ENCODE measurements around the gene HOXC10. TPM values are rescaled to one million over a fixed set of nuclear protein-coding genes. Genes with fewer than 3 reads are reported as not detected.

The HOXC10 gene
- total and polyA plus RNA-seq, 9 donors: 0.15 to 15.4 (median 2.0) TPM; not detected in 2

DNA sequence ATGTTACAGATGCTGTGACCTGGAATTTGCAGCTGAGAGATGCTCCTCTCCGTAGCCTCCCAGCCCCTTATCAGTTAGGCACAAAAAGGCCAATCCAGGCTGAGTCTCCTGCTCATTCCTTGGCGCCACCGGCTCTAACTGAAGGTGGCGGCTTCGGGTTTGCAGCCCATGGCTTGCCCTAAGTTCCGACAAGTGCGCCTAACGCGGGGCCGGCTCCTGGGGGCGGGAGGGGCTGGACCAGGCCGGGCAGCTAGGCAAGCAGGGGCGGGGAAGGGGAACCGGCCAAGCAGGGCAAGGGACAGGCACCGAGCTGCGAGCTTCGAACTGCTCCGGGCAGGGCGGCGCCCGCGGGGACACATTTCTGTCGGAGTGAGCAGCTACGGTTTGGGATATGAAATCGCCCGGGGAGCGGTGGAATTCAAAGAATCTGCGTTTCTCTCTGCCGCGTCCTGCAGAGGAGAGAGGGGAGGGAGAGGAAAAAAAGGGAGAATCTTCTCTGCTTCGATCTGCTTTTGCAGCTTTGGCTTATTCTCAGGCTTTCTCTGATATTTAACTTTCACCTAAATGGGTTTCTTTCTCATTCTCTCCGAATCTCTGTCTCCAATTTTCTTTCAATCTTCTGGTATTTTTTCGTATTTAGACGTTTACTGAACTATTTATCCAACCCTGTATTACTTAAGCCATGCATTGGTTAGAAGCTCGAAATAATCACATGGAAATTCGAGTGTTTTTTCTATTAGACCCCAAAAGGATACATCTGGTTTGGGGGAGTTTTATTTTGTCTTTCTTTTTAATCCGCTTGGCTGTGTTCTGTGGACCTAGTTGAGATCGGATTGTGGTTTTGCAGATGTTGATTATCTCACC is 31.8 kb upstream of the HOXC10 start:
- Histone ChIP-seq H3K4me3 (no peak overlapping the region), H3K4me1 (ENCODE audit: insufficient read depth) (peaks cover 4% of the 10 kb centered on the region), H3K27ac (no peak overlapping the region), H3K27me3 (peaks cover 14% of the 10 kb centered on the region), H3K36me3 (no peaks in the 10 kb centered on the region), H3K9me3 (no peaks in the 10 kb centered on the region)
- no peak for DNase-seq
- intact Hi-C loops (cut with DNase I): no loop called here
- TF ChIP-seq CTCF (IDR thresholded peaks at IDR 0.05) (no peak), EP300 (IDR thresholded peaks at IDR 0.05) (no peak), POLR2A (IDR thresholded peaks at IDR 0.05) (no peak)
- 9 to 14% (median 9%) methylated on average over 38 of the region's 38 CpGs for WGBS, 3 donors

GRCh38 chr12:53953831-53954693 is 30.9 kb upstream of the HOXC10 start:
- WGBS, 3 donors: 7 to 15% (median 7%) methylated on average over 19 of the region's 19 CpGs
- intact Hi-C loops (cut with DNase I): no loop called here
- TF ChIP-seq POLR2A (IDR thresholded peaks at IDR 0.05): no peak
- TF ChIP-seq EP300 (IDR thresholded peaks at IDR 0.05): no peak
- TF ChIP-seq CTCF (IDR thresholded peaks at IDR 0.05): no peak

DNA sequence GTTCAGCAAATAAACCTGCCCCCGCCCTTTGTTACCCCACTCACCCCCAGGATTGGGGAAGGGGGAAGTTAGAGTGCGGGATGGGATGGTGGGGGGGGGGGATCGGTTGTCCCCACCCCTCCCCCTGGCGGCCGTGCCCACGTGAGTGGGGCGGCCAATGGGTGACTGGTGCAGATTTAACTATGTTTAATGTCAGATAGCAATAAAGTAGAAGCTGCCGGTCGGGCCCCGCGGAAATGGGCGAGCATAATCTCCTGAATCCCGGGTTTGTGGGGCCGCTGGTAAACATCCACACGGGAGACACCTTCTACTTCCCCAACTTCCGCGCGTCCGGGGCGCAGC is 30.3 kb upstream of the HOXC10 start, which contains the start of gene HOXC12:
HOXC12 (plus strand) TSS at position 210 of the 342 bp plus-strand sequence; CDS start at position 237, 27 bp downstream.
- Histone ChIP-seq H3K9me3 (no peaks in the 10 kb centered on the region), H3K27ac (no peak within 1 kb of the TSS), H3K4me1 (ENCODE audit: insufficient read depth) (peaks cover 4% of the 10 kb centered on the region), H3K27me3 (peaks cover 14% of the 10 kb centered on the region), H3K4me3 (no peak within 1 kb of the TSS), H3K36me3 (no peaks in the 10 kb centered on the region)
- DNase-seq: no peak
- WGBS, 3 donors: 3 to 7% (median 4%) methylated on average over 20 of the region's 20 CpGs
- no peak for TF ChIP-seq EP300 (IDR thresholded peaks at IDR 0.05)
- TF ChIP-seq POLR2A (IDR thresholded peaks at IDR 0.05): no peak
- no peak for TF ChIP-seq CTCF (IDR thresholded peaks at IDR 0.05)
- intact Hi-C loops (cut with DNase I): no loop called here

More at GRCh38 chr12:53953831-53954693, 30.9 kb upstream of the HOXC10 start:
- H3K9me3 ChIP-seq: no peaks in the 10 kb centered on the region
- H3K36me3 ChIP-seq: no peaks in the 10 kb centered on the region
- no peak for DNase-seq
- no peak overlapping the region for H3K4me3 ChIP-seq
- peaks cover 14% of the 10 kb centered on the region for H3K27me3 ChIP-seq
- no peak overlapping the region for H3K27ac ChIP-seq
- H3K4me1 ChIP-seq (ENCODE audit: insufficient read depth): peaks cover 4% of the 10 kb centered on the region

- H3K27ac ChIP-seq: no peak overlapping the region
- H3K36me3 ChIP-seq: no peaks in the 10 kb centered on the region
- TF ChIP-seq CTCF (IDR thresholded peaks at IDR 0.05) (no peak), EP300 (IDR thresholded peaks at IDR 0.05) (no peak)
- 3 to 4% (median 3%) methylated on average over 38 to 86 of the region's 86 CpGs for WGBS, 3 donors
- intact Hi-C loops (cut with DNase I): no loop called here
- H3K4me3 ChIP-seq: no peak overlapping the region
- H3K9me3 ChIP-seq: no peaks in the 10 kb centered on the region
- DNase-seq: no peak
- H3K4me1 ChIP-seq (ENCODE audit: insufficient read depth): peaks cover 4% of the 10 kb centered on the region
- peaks cover 16% of the 10 kb centered on the region for H3K27me3 ChIP-seq
Observed at GRCh38 chr12:53955036-53955775, 29.7 kb upstream of the HOXC10 start.

Data from ovary (tissue), 9 donors.